CD1c-positive myeloid dendritic cell (primary cell): ENCODE measurements around the gene PRICKLE2.

Experiments
- DNase-seq: peaks from one replicate; pipeline ENCODE4 v3.0.0-alpha.2; 2016; ENCODE audit errors: extremely low spot score

The PRICKLE2 gene

DNA sequence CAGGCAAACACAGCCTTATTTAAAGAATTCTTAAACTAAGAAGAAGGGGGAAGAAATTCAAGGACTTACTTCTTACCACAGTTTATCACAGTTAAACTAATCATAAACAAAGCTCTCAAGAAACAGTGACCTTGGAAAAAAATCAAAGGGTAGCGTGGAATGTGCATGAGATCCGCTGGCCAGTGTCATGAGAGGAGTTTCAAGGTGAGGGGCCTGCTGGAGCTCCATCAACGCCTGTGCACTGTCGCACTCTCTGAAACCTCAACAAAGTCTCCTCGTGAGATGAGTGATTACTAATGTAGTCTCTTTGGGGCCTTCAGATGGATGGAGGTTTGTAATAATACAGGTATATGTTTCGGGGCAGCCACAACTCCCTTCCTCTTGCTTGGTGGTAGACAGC, 28.4 kb upstream of the PRICKLE2 start:
- DNase-seq, result no peak

DNA sequence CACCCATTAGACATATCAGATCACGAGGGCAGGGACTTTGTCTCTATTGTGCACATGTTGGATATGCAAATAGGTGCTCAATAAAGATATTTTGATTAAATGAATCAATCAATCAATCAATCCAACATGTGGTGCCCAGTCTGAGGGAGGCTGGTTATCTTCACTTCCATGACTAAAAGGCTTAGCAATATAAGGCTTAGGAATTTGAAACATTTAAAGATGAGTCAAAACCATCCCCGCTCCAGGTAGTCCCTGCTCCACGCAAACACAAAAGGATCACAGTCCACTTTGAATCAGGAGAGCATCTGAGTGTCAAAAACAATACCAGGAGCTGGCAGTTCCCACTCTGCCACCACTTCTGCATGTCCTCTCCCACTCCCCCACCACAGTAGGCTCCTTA, 25.8 kb upstream of the PRICKLE2 start:
- DNase-seq, result no peak

DNA sequence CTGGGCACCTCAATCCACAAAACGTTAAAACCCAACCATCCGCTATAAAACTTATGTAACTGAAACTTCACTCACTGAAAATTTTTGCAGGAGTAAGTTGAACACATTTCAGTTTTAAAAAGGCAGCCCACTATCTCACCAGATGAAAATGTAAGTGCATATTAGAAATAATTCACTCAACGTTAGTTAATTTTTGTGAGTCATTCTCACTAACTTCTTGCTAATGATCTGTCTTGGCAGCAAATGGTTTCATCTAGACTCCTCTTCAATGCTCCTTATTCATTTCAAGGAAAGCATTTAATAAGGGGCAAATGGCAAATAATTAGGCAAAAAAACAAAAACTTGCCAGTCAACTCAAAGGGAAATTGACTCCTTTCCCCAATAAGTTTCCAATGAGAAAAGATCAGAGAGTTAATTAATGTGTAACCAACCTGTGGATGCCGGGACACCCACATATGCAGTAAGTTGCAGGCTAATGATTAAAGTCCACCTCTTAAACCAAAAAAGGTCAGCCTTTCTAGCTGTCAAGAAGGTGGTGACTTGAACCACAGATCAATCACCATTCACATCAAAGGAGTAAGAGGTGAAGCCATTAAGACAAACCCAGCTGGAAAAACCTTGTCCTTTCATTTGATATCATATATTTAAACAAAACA, 22.9 kb upstream of the PRICKLE2 start:
- DNase-seq, result no peak

DNA sequence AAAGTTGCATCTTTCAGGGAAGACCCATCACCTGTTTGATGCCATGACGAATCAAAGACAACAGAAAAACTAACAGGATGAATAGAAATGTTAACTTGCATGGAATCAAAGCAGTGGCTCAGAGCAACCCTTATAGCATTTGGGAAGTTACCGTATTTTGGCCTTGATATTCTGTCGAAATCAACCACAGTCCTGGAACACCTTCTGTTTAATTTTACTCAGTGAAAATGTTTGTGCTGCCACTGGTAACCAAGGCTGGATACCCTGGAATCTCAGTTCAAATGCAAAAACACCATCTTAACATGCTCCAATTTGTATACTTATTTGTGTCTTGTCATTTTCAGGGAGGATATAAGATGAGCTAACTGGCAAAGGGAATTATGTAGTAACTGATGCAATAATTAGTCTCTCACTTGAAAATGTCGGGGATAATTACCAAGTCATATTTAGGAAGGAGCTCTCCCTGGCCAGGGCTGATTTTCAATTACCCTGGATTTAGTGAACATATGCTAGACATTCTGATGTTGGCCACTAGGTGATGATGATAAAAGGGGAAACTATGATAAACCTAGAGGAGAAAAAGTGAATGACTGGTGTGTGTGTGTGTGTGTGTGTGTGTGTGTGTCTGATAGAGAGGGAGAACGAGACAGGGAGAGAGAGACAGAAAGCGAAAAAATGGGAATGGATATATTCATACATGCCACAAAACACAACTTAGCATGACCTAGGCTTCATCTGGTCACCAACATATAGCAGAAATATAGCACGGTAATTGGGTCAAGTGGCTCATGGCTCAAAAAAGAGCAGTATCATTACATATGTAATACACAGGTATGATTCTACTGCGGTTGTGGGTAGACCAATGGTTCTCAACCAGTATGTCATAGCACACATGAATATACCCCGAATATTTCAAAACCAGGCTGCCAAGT, 19.0 kb upstream of the PRICKLE2 start:
- DNase-seq, result no peak

DNA sequence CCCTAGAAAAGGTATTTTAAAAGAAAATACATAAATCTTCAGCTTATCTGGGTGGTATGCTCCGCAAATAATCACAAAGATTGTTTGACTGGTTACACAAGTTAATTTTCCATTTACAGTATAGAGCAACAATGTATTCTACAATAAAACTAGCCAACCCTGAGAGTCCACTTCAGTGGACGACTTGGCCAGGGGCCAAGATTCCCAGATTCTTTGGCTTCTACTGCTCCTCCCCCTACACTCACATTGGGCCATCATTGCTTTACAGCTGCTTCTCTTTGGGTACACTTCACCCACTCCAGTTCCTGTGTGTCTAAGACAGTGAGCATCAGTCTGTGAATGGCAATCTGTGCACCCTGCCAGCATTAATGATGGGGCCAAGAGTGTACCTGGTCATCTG, 17.2 kb upstream of the PRICKLE2 start:
- no peak for DNase-seq

DNA sequence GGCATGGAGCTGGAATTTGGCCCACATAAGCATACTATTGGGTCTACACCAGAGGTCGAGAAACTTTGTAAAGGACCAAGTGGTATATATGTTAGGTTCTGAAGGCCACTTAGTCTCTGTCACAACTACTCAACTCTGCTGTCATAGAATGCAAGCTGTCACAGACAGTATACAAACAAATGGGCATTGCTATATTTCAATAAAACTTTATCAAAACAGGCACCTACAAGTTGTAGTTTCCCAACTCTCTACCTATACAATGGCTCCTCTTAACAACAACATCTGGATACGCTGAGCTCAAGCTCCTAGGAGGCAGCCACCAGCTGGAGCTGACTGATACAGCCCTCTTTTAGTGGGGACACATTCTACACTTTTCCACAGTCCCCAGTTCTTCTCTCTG, 15.7 kb upstream of the PRICKLE2 start:
- no peak for DNase-seq

DNA sequence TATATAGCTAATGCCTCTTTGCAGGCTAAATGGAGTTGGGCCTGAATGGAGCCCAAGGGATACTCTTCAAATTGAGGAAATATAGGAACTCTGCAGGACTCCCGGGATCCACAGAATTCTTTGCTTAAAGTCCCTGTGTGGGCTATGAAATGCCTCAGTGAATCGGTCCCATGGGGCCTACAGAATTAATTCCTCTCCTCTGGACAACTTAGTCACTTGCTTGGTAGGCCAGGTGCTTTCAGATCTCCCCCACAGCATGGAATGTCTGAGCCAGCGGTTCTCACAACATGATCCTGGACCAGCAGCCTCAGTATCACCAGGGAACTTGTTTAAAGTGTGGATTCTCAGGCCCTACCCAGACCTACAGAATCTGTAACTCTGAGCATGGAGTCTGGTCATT, 15.1 kb upstream of the PRICKLE2 start:
- DNase-seq, result no peak

DNA sequence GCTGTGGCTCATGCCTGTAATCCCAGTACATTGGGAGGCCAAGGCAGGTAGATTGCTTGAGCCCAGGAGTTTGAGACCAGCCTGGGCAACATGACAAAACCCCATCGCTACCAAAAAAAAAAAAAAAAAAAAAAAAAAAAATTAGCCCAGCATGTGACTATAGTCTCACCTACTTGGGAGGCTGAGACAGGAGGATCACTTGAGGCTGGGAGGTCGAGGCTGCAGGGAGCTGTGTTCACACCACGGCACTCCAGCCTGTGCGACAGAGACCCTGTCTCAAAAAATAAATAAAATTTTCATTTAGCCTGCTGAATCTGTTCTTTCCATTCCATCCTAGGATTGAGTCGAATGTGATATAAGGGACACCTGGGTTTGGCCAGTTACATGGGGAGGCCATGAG, 14.6 kb upstream of the PRICKLE2 start:
- DNase-seq, result no peak

DNA sequence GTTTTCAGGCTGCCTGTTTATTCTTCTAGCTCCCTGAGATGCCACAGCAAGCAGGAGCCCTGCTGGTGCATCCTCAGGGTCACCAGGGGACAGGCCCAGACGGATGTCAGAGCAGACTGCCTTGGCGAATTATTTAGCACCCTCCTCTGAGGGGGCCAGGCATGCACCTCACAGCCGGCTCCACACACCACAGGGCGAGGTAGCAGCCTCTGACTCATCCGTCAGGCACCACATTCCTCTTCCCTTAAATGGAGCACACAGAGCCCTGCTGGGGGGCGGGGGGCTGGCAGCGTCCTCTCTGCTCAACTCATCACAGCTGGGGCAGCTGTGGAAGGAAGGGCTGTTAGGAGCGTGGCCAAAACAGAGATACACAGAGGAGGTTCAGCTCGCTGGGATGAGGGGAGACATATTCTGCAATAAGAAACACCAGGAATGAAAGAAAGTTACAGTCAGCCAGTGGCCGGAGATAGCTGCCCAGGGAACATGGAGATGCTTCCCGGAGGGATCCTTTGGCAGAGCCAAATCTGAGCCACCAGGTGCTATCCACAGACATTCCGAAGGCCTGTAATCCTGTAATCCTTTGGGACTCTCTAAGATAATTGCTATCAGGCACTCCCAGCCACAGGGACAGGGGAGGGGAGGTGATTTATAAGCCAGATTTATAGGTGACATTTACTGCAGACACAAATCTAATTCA, 13.9 kb upstream of the PRICKLE2 start:
- no peak for DNase-seq

DNA sequence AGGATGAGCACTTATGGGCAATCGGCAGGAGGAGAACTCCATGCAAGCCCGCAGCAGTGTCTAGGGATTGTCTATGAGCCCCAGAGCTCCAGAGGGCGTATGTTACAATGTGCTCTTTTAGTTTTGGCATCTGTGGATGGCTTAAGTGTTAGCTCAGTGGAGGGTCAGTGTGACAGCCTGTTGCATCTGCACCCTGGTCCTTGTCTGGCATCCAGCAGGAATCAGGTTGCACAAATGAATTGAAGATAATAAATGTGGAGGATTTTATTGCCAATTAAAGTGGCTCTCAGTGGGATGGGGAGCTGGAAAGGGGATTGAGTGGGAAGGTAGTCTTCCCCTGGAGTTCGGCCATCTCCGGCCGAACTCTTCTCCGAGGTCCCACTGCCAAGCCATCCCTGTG, 11.8 kb upstream of the PRICKLE2 start:
- DNase-seq, result no peak

DNA sequence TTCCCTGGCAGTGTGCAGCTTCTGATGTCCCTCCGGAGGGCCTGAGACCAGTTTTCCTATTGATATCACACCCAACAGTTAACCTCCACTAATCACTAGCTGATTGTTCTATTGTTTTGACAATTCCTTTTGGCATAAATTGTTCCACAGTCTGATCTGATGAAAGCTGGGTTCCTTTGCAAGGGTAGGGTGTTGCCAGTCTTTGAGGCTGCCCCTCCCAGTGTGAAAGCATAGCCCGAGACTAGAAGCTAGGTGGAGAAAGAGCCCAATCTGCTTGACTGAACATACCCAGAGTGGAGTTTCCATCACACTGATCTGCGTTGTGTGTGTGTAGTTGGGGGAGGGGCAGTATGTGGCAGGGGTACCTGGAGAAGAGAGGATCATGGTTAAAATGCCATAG, 10.3 kb upstream of the PRICKLE2 start:
- DNase-seq, result no peak

DNA sequence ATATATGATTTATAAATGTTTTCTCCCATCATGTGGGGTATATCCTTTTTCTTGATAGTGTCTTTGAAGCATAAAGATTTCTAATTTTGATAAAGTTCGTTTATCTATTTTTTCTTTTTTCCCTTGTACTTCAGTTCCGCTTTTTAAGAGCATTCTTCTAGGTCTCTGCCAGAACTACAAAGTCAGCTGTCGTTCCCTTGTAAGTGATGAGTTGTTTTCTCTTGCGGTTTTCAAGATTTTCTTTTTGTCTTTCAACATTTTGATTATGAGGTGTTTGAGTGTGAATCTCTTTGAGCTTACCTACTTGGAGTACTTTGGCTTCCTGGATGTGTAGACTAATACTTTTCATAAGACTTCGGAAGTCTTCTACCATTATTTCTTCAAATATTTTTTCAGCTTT, 9.3 kb upstream of the PRICKLE2 start:
- no peak for DNase-seq

DNA sequence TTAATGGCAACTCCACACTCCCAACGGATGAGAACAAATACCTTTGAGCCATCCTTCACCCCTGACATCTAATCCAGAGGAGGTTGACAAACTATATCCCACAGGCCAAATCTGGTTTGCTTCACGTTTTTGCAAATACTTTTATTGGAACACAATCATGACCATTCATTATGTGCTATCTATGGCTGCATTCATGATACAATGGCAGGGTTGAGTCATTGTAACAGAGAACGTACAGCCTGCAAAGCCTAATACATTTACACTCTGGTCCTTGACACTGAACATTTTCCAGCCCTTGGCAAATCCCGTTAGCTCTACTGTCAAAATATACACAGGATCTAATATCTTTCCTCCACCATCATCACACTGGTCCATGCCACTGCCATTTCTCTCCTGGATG, 7.6 kb upstream of the PRICKLE2 start:
- no peak for DNase-seq

DNA sequence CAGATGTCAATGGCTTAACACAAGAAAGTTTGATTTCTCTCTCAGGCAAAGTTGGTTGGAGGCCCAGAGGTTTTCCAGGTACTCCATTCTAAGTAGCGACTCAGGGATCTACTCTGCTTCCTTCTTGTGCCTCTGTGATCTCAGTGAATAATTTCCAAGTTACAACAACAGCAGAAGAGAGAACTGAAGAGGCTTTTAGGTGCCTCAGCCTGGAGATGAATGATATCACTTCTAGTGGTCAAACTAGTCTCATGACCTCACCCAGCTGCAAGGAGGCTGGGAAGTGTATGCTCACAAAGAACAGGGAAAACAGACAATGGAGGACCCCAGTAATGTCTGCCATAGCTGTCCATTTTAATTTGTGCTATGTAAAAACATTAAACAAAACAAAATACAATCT, 4.6 kb upstream of the PRICKLE2 start:
- DNase-seq, result no peak

DNA sequence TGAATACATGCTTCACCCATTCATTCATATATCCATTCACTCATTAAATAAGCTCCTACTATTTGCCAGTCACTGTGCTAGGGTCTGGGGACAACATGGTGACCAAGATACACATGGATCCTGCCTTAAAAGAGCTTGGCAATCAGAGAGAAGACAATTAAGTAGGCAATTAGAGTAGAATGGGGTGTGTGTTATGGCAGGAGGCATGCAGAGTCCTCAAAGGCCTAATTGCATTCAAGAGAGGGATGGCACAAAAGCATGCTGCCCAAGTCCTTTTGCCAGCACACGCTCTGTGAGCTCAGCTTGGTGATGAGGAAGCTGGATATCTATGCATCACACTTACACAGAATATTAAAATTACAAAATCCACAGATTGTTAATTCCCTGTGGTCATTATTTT, 2.8 kb upstream of the PRICKLE2 start:
- no peak for DNase-seq

DNA sequence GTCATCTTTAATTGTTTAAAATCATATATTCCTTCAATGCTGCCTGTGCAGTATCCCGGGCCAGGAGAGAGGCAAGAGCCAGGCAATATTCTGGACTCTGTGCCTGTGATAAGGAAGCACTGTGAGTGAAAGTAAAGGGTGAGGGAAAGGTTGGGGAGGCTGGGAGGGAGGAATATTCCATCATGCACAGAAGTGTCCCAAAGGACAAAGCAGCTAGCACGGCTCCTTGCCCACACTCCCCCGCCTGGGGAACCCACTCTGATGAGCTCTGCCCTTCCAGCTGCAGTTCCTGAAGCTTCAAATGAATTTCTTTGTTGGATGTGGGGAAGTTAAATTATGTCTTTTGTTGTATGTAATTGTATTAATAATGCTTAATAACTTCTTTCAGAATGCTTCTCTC, 1.5 kb upstream of the PRICKLE2 start:
- DNase-seq, result no peak

DNA sequence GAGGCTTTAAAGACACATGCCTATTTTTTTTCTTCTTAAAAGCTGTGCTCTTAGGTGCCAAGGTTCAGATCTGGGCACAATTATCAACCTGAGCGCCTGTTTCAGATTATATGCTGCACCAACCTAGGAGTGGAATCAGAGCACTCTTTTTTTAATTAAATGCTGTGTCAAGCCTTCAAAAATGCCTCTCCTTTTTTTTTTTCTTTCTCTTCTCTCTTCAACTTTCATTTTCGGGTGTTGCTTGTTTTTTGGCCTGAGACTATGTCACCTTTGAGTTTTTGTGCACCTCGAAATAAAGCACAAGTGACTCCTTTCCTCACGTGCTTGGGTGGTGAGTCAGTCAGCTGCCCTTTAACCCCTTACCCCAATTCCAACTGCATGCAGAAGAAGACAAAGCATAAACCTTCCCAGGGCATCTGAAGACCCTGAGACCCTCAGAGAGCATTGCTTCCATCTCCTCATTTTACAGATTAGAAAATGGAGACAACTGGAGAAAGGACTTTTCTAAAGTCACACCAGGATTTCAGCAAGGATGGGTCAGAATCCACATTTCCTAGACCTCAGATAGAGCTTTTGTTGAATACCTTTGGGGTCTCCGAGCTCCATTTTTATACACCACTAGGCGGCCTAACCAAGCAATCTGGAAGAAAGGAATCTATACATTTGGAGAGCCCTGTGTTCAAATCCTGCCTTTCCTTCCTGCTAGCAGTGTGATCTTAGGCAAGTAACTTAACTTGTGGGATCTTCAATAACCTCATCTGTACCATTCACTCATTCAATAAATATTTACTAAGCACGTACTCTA, 631 bp upstream of the PRICKLE2 start:
- DNase-seq, result no peak

DNA sequence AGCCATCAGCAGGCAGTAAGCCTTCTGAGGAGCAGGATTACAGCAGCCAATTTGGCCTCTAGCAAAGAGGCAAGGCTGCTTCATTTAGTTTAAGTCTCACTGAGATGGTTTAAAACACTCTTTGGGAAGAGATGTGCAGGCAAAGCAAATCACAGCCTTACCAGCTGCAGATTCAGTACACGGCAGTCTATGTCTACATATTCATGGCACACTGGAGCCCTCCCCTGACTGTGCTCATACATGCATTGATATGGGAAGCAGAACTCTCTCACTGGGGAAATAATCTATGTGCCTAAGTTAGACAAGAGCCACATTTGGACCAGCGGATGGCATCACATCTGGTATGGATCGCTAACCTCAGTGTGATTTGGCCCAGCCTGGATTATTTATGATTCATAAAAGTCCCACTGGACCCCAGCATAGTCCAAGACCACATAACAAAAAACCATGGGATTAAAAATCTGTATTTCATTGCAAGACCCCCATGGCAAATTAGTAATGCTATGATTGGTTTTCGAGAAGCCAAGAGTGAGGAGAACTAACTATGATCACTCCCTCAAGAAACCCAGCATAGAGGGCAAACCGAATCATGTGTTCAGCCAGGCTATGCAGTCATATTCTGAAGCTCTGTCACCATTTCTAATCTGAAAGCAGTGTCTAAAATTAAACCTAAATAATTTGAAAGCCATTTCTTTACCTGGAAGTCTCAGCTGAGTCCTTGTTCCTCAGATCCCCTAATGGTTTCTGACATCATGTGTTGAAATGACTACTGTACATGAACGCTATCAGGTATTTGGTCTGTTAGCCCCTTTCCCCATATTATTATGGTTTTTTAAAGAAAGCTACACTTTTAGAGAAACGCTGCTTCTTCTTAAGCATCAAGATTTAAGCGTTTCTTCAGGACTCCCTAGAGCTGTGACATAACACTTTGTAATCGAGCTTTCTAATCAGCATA, 1.2 kb downstream of the PRICKLE2 start:
- DNase-seq, result no peak

DNA sequence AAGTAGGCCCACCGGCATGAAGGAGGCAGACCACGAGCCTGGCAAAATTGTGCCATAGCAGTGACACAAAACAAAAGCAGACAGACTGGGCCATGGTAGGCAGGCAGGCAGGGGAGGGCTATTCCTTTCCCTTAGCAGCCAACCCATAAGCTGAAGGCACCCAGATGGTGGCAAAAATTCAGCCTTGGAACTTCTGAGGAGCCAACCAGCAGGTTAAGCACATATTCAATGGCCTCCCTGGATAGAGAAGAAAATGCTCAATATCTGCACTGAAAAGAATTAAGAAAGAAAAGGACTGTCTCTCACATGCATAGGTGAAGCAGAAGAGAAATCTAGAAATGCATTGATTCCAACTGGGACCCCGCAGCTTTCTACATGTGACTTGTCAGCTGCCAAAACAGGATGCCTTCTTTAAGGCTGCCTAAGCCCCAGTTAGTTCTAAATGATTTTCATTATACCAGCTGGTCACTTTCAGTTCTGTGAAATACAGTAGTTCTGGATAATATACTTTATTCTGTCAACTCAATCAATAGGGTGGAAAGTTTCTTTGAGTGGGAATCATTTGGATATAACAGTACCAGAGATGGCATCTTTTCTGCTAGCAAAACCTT, 2.7 kb downstream of the PRICKLE2 start:
- DNase-seq, result no peak

DNA sequence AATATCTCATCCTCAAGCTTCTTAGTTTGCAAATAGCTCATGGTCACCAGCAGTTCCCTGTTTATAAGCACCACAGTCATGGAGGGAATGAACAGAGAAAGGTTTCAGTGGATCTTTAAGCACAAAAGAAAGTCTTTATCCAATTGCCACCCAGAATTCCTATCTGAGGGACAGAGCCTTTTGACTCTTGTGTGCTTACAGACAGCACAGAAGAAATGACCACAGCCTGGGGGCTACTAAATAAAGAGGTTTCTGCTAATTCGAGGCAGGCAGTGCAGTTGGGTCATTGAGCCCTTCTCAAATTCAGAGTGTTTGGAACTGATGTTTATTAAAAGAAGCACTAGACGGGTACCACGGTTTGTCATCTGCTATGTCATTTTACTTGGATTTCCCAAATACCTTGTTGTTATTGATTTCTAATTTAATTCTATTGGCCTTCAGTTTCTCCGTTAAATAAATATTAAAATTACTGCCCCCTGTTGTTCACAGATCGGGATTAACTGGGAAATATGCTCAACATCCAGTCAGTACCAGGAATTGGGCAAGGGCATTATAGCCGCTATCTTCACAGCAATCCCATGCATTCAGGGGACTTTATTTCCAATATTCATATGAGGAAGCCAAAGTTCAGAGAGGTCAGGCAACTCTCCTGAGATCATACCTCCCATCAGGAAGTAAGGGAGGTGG, 3.6 kb downstream of the PRICKLE2 start:
- no peak for DNase-seq
